GM19240 (cell line): ENCODE data around the gene MBP.

ENCODE experiments used
- DNase-seq: peaks from one replicate; pipeline ENCODE4 v3.0.0; 2011; ENCODE audit warnings: low spot score; ENCODE audit not compliant: insufficient read length

Gene MBP

DNA sequence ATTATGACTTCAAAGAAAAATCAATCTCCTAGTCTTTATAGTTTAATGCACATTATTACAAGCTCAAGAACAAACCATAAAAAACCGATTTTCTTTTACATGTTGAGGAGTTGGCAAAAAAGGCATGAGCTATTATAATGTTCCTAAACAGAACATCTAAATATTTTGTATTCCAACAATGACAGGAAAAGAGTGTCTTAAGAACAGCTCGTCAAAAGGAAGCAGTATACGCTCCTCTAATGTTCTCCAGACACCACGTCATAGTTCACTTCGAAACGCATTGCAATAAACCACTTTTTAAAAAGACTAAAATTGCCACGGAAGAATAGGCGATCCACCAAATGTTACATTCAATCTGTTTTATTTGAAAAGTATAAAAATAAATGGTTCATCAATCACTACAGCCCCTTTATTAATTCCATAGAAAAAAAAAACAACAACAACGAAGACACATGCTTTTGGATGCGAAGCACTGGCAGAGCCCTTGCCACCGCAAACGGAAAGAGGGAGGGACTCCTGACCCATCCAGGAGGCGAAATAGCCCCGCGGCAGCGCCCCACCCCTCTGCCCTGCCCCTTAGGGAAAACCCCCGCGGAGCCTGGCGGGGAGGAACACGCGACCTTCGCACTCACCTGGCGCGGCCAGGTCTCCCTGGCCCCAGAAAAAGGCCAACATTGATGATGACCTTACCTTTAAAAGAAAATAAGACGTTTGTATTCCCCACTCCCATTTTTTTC is 45.8 kb downstream of the MBP start:
- no peak for DNase-seq

DNA sequence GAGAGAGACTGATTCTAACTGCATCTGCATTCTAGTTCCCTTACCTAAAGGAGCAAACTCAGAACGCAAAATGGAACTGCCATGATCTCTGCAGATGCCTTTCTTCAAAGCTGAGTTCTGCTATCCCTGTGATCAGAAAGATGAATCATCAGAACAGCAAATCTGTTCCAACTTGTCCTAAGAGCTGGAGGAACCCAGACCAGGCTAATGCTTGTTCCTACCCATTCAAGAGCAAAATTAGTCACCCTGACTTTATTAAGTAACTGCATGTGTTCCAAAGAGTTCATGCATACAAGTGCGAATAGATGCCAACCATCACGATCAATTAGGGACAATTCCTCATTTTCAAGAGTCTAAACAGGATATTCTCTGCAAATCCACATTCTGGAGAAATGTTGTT is 46.5 kb downstream of the MBP start:
- DNase-seq, result no peak

DNA sequence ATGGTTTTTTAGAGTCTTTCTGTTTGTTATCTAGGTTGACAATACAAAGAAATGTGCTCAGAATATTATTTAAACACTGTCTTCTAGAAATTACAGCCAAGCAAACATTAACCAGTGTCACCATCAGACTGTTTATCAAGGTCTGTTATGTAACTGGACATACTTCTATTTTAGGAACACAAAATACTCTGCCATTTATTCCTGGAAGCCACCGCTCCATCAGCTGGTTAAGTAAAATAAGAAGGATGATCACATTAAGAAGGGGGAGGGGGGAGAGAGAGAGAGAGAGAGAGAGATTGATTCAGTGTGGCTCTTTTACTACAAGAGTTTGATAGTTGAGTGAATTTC is 47.9 kb downstream of the MBP start:
- no peak for DNase-seq

DNA sequence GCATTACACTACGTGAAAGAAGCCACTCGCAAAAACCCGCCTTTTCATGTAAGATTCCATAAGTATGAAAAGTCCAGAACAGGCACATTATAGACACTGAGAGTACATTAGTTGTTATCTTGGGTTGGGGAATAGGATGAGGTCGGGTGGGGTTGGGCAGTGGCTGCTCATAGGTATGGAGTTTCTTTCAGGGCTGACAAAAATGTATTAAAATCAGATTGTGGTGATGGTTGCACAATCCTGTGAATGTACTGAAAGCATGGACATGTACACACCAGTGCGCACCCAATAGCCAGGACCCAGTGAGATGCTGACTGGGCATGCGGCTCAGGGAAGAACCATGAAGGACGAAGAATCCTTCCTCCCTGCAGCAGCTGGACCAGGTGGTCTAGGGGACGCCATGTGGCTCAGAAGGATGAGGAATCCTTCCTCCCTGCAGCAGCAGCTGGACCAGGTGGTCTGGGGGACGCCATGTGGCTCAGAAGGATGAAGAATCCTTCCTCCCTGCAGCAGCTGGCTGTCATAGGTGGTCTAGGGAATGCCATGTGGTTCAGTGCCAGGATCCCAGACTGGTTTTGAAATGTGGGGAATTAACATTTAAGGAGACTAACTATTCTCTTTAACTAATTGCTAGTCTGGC is 50.1 kb downstream of the MBP start:
- no peak for DNase-seq

DNA sequence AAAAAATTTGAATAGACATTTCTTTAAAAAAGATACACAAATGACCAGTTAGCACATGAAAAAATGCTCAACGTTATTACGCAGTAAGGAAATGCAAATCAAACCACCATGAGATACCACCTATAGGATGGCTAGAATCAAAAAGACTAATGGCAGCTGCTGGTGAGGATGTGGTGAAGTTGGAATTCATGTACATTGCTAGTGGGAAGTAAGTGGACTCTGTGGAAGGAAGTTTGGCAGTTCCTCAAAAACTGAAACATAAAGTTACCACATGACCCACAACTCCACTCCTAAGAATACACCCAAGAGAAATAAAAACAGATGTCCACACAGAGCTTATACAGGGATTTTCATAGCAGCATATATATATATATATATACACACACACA is 51.2 kb downstream of the MBP start:
- no peak for DNase-seq

DNA sequence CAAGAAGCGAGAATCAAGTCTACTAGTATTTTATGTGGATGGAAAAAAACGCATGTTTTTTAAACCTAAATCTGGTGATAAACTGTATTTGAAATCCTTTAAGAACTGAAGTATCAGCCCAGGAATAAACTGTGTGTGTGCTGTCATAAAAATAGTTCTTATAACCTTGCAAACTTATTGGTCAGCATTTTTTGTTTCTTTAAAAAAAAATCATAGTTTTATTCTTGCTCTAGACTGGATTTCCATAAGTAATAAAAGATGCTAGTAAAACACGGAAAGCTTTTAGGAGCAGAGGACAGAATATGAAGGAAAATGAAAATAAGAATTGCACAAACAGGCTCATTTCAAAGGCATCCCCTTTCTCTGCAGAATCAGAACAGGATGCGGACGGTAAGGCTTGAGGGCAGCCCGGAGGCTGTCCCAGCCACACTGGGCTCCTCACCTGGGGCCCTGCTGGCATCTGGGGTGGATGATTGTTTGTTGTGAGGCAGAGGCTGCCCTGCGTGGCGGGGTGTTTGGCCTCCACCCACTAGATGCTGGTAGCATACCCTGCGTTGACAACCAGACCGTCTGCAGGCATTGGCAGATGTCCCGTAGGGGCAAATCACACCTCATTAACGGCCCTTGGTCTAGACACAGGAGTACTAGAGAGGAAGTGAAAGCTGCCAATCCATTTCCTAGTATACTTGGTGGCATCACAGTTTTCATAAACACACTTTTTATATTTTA is 52.5 kb downstream of the MBP start:
- no peak for DNase-seq

DNA sequence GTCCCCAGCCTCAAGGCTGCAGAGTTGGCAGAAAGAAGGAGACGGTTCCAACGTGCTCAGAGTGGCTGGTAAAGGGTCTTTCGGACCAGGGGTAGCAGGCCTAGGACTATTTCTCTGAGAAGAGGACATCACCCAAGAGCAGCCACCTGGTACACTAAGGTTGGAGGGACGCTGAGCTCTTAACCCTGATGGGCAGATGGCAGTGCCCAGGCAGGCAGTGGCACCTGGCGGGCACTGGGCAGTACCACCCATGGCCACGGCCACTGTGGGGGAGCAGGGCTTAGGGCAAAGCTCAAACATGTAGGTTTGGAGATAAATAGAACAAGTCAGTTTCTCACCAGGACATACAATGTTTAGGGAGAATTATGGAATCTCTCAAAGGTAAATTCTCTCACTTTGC is 53.5 kb downstream of the MBP start:
- DNase-seq, result no peak

DNA sequence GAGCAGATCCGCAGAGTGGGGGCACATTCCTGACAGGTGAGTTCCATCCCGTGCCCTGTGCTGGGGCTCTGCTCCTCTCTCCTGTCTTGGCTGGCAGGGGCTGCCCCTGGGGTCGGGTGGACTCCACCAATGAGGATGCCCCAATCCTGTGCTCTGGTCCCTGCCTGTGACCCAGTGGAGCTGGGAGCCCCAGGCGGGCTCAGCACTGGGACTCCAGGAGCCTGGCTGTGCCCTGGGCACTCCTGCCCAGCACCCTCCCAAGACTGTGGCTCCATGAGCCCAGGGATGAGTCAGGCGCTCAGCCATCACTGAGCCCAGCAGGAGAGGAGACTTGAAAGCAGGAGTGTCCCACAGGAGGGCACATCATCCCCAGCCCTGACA is 53.9 kb downstream of the MBP start:
- DNase-seq, result no peak

DNA sequence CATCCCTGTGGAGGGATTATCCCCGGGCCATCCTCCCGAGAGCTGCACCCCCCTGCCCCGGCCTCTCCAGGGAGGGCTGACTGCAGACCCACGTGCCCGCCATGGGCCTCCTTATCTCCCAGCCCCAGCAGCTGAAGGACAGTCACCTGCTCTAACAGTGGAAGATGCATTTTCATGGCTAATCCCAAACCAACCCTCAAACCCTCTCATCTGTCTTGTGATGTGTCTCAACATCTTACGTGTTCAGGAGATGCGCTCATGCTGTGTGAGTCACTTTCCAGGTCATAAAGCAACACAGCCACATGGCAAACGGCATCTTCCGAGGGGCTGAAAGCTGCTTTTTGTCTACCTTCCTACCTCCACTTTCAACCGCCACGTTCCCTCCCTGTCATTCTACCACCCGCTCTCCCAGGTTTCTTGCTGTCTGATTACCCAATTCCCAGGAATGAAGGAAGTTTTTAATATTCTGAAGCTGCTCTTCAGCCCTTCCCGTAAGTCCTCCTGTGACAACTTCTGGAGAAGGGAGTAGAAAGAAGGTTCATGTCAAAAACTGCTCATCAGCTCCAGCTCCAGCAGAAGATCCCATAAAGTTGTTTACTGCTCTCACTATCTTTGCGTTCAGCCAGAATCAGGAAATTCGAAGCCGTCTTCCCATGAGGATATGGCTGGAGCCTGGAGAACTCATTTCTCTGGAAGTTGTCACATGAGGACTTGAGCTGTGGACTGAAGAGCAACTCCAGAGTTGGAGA is 54.5 kb downstream of the MBP start:
- DNase-seq, result no peak

DNA sequence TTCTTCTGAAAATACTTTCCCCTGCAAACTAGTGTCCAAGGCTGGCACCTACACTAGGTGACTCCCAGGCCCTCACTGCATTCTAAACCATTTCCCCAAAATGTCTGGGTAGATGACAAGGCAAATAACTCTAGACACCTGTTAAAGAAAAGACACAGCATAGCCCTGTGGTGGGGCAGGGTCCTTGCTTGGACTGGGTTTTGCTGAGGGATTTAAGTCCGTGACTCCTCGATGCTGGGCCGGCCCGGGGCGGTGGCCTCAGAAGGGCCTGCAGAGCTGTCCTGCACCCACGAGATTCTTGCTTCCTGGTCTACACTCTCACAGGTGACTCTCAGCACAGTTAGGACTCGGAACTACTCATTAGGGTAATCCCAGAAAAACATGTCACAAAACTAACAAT is 55.2 kb downstream of the MBP start:
- no peak for DNase-seq

DNA sequence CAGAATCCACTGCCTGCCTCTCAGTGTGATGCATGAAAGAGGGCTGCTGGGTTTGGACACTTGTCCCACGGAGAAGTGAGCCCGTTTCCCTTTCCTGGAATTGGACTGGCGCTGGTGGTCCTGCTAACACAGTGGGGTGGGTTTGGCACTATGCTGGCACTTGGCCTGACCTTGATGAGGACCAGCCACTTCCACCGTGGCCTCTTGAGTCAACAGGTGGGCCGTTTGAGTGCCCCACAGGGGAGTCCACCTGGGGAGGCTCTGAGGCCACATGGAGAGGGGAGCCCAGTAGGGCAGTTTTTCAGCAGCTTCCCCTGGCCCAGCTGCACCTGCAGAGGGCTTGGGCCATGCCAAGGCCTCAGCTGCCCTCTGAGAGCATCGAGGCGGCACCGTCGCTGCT is 56.5 kb downstream of the MBP start:
- no peak for DNase-seq

DNA sequence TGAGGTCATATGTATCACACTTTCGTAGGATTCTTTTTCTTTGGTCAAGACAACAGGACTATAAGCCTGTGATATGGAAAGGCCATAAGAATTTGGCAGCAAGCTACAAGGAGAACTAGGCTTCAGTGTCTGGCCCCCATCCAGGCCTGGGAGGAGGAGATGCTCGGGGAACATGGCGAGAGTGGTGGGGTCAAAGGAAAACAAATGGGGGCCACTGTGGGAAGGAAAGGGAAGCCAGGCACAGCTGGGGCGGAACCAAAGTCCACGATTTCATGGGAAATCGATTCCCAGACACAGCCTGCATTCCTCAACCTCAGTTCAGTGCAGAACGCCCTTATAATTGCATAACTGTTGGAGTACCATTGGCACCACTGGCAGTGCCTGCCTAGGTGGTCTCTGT is 58.2 kb downstream of the MBP start:
- no peak for DNase-seq

DNA sequence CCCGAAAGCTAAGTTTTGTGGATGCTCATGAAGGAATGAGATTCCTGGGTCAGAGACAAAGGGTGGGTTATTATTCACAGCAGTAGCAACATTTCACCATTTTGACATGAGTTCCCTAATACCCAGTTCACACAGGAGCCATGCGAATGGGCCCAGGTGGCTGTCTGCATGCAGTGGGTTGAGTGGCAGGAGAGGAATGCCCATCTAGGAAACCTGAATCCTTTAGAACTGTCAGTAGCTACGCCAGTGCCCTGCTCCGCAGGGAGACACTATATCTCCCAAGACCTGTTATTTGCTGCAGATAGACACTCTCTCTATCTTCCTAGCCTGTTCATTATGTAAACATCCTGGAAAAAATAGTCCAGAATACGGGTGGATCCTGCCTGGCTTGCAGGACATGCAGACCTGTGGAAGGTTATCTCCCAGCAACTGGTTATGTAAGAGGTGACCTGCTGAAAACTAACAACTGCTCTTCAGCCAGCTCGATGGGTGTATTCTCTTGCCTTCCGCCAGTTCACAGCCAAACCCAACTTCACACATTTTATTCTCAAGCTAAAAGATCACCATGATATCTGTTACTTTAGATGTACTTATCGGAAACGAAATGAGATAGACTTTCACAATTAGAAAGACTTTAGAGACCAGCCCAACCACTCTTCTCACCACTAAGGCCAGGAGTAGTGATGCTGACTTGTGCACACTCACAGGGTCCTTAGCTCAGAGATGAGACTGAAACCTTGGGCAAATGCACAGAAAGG is 59.1 kb downstream of the MBP start:
- no peak for DNase-seq

DNA sequence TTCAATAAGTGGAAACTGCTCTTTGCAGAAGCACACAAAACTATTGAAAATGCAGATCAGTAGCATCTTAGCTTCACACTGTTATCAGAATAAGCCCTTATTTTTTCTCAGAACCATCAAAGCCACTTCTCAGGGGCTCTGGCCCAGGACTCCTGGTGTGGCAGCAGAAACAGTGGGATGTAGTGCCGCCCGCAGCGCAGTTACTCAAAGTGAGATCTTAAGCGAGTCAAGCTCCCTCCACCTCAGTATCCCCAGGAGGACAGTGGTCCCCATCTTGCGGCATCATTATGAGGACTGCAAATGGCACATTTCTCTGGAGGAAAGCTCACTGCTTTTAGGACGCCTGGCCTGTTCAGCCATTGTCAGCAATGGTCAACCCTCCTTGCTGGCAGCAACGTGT is 60.0 kb downstream of the MBP start:
- no peak for DNase-seq

DNA sequence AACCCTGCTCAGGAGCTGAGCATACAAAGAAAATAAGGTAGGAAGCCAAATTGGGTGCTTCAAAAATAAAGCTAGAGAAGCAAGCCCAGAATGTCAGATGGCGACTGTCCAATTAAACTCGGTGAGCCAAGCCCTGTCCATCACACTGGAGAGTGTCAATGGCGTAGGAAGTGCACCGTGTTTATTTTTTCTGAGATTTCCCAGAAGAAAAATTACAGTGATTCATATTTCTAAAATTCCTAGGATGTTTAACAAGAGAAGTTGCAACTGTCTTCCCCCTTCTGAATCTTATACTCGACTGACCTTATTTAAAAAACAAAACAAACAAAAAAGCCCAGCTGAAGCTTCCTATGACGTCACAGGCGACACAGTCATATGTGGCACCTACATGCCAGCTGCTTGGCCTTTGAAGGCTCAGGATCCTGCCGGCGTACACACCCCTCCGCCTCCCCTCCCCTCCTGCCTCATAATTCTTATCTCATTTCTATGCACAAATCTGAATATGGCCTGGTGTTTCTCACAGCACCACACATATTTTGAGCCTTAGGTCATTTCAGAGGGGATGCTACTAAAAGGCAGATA is 60.8 kb downstream of the MBP start:
- DNase-seq, result no peak

DNA sequence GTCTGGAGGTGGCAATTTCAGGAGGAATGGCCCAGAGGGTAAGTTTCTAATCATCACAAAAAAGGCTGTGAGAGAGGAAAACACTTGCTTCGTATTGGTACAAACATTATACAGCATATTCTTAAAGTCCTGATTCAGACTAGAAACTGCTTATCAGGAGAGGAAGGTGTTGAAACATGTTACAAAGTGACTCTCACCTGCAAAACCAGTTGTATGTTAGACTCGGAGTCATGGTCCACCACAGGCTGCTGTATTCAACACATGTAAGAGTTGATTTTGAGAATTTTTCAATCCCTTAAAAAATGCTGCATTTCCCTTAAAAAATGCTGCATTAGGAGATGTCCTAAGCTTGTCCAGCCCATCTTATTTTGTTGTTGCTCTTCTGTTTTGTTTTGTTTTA is 61.5 kb downstream of the MBP start:
- DNase-seq, result no peak

DNA sequence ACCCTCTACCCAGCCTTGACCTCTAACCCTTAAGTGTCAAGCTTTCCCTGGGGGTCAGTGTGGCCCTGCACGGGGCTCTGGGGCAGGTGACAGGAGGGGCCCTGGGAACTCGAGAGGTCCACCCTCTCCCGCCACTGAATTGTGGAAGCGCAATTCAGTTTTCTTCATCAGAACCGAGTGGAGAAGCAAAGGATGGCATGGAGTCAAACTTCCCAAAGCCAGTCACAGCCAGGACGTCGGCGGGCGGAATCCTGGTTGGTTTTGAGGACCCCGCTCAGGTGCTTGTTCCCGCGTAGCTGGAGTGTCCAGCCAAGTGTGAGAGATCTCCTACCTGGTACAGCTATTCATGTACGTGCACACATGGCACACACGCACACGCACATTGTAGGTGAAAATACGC is 62.0 kb downstream of the MBP start:
- DNase-seq, result no peak

DNA sequence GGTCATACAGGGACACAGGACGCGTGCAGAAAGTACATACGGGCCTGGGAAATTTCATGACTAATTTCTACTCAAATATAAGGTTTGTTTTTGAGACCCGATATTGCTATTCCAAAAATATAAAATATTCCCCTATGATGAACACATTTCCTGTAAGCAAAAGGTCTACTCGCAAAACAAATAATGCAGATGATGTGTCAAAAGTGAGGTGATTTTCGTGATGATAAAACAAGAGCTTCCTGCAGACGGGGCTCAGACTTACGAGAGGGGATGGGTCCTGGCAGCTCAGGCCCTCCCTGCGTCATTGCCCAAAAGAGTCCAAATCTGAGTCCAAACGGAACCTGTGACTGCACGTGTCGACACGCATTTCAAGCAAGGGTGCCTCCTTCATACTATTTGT is 62.7 kb downstream of the MBP start:
- DNase-seq, result no peak

DNA sequence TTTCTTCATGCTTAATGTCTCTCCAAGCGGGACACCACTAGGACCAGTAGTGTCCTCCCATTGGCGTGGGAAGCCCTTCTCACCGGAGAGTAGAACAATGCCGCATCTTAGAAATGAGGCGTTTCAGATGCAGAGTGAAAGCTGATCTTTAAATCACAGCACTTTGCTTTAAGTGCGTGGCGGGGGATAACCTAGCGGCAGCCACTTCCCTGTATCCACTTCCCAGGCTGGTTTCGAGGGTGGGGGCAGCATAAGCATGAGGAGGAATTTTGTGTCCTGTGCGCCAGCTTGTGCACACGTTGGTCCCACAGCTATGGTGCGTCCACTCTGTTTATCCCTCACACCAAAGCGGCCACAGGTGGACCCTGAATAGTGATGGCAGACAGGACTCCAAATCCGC is 63.1 kb downstream of the MBP start:
- DNase-seq, result no peak

DNA sequence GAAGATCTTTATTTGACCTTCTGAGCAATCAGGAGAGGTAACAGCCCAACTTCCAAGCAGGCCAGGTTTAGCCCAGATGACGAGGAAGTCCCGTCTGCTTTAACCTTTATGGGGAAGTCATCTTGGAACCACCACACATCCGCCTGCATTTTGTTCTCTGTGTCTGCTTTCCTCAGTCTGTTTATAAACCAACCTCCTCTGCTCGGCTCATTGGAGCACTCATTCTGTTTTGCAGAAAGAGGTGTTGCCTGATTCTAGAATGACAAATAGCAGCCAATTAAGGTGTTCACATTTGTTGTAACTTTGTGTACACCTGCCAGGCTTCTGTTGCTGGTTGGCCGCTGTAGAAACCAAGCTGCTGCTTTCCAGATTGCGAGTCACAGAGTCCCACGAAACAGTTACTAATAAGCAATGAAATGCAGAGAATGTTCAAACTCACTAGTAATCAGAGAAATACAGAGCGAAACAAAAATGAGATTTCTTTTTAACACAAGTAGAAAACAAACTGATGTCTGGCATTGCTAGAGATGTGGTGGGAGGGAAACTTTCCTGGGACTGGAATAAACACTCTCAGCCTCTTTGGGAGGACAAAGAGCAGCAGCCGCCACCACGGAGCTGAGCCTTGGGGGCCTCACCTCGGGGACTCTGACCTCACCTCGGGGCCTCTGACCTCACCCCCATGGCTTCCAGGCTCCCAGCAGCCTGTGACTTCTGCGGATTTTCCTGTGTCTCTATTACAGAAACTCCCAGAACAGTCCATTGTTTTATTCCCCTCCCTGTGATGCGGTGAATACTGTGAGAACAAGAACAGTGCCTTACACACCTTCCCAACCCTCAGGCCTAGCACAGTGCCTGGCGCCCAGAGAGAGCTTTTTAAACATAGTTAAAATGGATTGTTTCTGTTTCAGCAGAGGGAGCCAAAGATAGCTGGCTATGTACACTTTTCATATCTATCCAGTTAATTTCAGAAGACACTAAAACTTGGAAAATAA is 64.0 kb downstream of the MBP start:
- no peak for DNase-seq
